ENCODE measurements around the gene TEX29. TPM values are rescaled to one million over a fixed set of nuclear protein-coding genes. Genes with fewer than 3 reads are reported as not detected.

The TEX29 gene
- total RNA-seq, 6 experiments from 2014 or later: 0.42 TPM; not detected in 5

DNA sequence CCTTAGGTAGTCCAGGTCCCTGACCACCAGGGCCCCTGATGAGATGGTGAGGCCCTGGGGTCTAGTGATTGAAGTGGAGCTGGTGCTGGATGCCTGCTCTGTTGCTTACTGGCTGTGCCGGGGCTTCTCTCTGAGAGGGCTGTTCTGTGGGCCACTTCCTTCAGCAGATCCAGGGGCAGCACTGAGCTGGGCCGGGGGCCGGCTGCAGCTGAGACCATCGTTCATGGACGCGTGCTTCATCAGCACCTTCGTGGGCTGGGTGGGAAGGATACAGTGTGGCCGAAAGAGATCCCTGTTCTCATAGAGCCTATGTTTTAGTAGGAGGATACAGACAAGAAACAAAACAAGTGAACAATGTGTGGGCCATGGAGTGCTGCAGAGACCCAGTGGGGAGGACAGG lies 33.2 kb upstream of the TEX29 start:
- Histone ChIP-seq H3K27me3 (no peaks in the 10 kb centered on the region), H3K27ac (no peak overlapping the region), H3K4me3 (no peak overlapping the region), H3K36me3 (peaks cover 3 to 81% (median 36%) of the 10 kb centered on the region in 4 donors), H3K4me1 (peaks cover 0 to 6% (median 0%) of the 10 kb centered on the region in 4 donors), H3K9me3 (no peaks in the 10 kb centered on the region)
- no peak for TF ChIP-seq POLR2A (IDR thresholded peaks at IDR 0.05)
- TF ChIP-seq, protein P1, sequence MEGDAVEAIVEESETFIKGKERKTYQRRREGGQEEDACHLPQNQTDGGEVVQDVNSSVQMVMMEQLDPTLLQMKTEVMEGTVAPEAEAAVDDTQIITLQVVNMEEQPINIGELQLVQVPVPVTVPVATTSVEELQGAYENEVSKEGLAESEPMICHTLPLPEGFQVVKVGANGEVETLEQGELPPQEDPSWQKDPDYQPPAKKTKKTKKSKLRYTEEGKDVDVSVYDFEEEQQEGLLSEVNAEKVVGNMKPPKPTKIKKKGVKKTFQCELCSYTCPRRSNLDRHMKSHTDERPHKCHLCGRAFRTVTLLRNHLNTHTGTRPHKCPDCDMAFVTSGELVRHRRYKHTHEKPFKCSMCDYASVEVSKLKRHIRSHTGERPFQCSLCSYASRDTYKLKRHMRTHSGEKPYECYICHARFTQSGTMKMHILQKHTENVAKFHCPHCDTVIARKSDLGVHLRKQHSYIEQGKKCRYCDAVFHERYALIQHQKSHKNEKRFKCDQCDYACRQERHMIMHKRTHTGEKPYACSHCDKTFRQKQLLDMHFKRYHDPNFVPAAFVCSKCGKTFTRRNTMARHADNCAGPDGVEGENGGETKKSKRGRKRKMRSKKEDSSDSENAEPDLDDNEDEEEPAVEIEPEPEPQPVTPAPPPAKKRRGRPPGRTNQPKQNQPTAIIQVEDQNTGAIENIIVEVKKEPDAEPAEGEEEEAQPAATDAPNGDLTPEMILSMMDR (IDR thresholded peaks at IDR 0.05): no peak
- intact Hi-C loops (cut with DNase I): no loop called here
- ATAC-seq (no peak), DNase-seq (no peak)
- WGBS (ENCODE audit: insufficient coverage, low coverage, low lambda C conversion rate, missing lambda C conversion rate): 90% methylated on average over 7 of the region's 8 CpGs

DNA sequence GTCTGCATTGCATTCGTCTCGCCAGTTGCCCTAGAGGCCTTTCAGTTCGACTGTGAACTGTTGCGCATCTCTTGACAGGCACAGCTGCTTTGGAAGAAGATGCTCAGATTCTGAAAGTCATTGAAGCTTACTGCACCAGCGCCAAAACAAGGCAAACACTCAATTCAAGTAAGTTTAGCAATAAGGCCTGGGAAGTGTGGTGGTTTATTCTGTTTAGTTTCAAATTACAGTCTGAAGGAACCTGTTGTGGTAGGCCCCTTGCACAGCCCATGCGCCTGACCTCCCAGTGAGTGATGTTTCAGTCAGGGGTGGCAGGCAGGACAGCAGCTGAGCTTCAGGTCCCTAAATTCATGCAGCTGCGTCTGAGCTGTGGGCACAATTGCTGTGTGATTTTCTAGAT lies 32.2 kb upstream of the TEX29 start:
- intact Hi-C loops (cut with DNase I): no loop called here
- no peaks in the 10 kb centered on the region for H3K9me3 ChIP-seq
- no peaks in the 10 kb centered on the region for H3K4me1 ChIP-seq
- H3K27ac ChIP-seq: no peak overlapping the region
- DNase-seq (no peak), ATAC-seq (no peak)
- H3K36me3 ChIP-seq: peaks cover 3 to 90% (median 36%) of the 10 kb centered on the region in 4 donors
- H3K4me3 ChIP-seq: no peak overlapping the region
- no peak for TF ChIP-seq POLR2A (IDR thresholded peaks at IDR 0.05)
- TF ChIP-seq, protein P1 (IDR thresholded peaks at IDR 0.05): no peak
- no peaks in the 10 kb centered on the region for H3K27me3 ChIP-seq
- 90% methylated on average over 6 of the region's 7 CpGs for WGBS (ENCODE audit: insufficient coverage, low coverage, low lambda C conversion rate, missing lambda C conversion rate)

DNA sequence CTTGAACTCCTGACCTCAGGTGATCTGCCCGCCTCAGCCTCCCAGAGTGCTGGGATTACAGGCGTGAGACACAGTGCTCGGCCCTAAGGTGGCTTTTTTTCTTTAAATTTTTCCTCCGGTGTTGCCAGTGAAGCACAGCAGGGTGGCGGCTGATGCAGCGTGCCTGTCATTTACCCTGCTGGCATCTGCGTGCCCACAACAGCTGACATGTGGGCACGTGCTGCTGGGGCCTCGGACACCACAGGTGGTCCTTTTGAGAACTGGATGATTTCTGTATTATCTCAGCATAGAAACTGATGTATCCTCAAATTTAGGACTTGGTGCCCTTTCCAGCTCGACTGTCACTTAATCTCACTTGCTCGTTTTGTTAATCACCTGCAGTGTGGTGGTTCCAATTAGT lies 31.2 kb upstream of the TEX29 start:
- Histone ChIP-seq H3K27me3 (no peaks in the 10 kb centered on the region), H3K4me1 (no peaks in the 10 kb centered on the region), H3K4me3 (no peak overlapping the region), H3K36me3 (peaks cover 0 to 85% (median 33%) of the 10 kb centered on the region in 4 donors), H3K27ac (no peak overlapping the region), H3K9me3 (no peaks in the 10 kb centered on the region)
- TF ChIP-seq, protein P1 (IDR thresholded peaks at IDR 0.05): no peak
- TF ChIP-seq POLR2A (IDR thresholded peaks at IDR 0.05): no peak
- DNase-seq: no peak
- ATAC-seq: no peak
- intact Hi-C loops (cut with DNase I): no loop called here
- 90% methylated on average over 11 of the region's 11 CpGs for WGBS (ENCODE audit: insufficient coverage, low coverage, low lambda C conversion rate, missing lambda C conversion rate)

DNA sequence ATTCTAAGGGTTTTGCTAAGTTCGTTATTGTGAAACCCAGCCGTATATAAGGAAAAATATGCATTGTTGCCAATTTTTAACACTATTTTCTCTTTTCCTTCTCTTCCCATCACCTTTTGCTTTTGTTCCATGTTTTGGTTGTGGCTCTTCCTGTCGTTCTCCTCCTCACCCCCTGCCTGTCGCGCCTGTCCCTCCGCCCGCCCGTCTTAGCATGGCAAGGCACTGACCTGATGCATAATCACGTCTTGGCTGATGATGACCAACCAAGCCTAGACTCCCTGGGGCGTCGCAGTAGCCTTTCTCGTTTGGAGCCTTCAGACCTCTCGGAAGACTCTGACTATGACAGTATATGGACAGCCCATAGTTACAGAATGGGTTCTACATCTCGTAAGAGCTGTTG lies 28.5 kb upstream of the TEX29 start:
- H3K4me3 ChIP-seq: no peak overlapping the region
- no peaks in the 10 kb centered on the region for H3K9me3 ChIP-seq
- H3K4me1 ChIP-seq: no peaks in the 10 kb centered on the region
- no peaks in the 10 kb centered on the region for H3K27me3 ChIP-seq
- WGBS (ENCODE audit: insufficient coverage, low coverage, low lambda C conversion rate, missing lambda C conversion rate): 87% methylated on average over 14 of the region's 14 CpGs
- DNase-seq (no peak), ATAC-seq (no peak)
- peaks cover 0 to 60% (median 25%) of the 10 kb centered on the region in 4 donors for H3K36me3 ChIP-seq
- TF ChIP-seq, protein P1 (IDR thresholded peaks at IDR 0.05): no peak
- TF ChIP-seq POLR2A (IDR thresholded peaks at IDR 0.05): no peak
- intact Hi-C loops (cut with DNase I): no loop called here
- no peak overlapping the region for H3K27ac ChIP-seq
